ENCODE measurements around the gene PDE11A. TPM values are rescaled to one million over a fixed set of nuclear protein-coding genes. Genes with fewer than 3 reads are reported as not detected.

PDE11A gene
- total RNA-seq, 2 experiments from 2014 or later: not detected

DNA sequence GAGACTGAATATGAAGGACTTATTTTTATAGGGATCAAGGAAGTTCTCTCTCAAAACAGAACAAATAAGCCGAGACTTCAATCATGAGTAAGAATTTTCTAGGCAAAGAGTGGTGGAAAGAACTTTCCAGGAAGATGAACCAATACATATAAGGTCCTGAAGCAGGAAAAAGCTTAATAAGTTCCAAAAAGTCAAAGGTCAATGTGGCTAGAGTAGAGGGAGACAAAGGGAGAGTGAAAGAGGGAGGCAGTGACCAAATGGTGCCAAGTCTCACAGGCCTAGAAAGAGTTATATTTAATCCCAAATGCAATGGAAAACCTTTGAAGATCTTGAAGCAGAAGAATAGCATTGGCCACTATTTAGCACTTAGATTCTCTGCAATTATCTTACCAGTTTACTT is 56.0 kb downstream of the PDE11A start:
- Mint-ChIP-seq H3K36me3 (ENCODE audit: low read depth) (no peaks in the 10 kb centered on the region), H3K9me3 (no peaks in the 10 kb centered on the region), H3K4me3 (no peak overlapping the region), H3K27me3 (peaks cover 5% of the 10 kb centered on the region), H3K4me1 (ENCODE audit: low read depth) (no peaks in the 10 kb centered on the region), H3K27ac (no peak overlapping the region)
- intact Hi-C loops (cut with micrococcal nuclease): no loop called here
- TF ChIP-seq, protein P1, sequence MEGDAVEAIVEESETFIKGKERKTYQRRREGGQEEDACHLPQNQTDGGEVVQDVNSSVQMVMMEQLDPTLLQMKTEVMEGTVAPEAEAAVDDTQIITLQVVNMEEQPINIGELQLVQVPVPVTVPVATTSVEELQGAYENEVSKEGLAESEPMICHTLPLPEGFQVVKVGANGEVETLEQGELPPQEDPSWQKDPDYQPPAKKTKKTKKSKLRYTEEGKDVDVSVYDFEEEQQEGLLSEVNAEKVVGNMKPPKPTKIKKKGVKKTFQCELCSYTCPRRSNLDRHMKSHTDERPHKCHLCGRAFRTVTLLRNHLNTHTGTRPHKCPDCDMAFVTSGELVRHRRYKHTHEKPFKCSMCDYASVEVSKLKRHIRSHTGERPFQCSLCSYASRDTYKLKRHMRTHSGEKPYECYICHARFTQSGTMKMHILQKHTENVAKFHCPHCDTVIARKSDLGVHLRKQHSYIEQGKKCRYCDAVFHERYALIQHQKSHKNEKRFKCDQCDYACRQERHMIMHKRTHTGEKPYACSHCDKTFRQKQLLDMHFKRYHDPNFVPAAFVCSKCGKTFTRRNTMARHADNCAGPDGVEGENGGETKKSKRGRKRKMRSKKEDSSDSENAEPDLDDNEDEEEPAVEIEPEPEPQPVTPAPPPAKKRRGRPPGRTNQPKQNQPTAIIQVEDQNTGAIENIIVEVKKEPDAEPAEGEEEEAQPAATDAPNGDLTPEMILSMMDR (IDR thresholded peaks at IDR 0.05): no peak
- no peak for DNase-seq
- no peak for ATAC-seq
- CTCF ChIA-PET: no interaction called here
- POLR2A ChIA-PET: no interaction called here

DNA sequence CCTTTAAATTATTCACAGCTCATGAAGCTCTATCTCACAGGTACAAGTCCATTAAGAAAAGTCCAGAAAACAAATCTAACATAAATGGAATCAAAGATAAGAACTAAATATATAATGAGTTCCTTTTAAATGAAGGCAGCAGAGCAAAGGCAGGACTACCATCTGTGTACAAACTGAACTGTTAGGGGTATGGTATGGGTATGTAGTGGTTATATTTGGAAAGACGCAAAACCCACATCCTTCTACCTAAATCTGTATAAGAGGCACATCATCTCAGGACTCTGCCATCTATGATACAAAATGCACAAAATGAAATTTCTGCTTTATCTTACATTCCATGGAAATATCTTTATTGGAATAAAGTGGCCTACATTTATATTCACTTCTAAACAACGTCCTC is 59.9 kb downstream of the PDE11A start:
- Mint-ChIP-seq H3K27ac (no peak overlapping the region), H3K4me3 (no peak overlapping the region), H3K4me1 (ENCODE audit: low read depth) (no peaks in the 10 kb centered on the region), H3K27me3 (peaks cover 4% of the 10 kb centered on the region), H3K36me3 (ENCODE audit: low read depth) (no peaks in the 10 kb centered on the region), H3K9me3 (no peaks in the 10 kb centered on the region)
- DNase-seq: no peak
- CTCF ChIA-PET: no interaction called here
- no peak for ATAC-seq
- intact Hi-C loops (cut with micrococcal nuclease): no loop called here
- POLR2A ChIA-PET: no interaction called here
- TF ChIP-seq, protein P1 (IDR thresholded peaks at IDR 0.05): no peak

DNA sequence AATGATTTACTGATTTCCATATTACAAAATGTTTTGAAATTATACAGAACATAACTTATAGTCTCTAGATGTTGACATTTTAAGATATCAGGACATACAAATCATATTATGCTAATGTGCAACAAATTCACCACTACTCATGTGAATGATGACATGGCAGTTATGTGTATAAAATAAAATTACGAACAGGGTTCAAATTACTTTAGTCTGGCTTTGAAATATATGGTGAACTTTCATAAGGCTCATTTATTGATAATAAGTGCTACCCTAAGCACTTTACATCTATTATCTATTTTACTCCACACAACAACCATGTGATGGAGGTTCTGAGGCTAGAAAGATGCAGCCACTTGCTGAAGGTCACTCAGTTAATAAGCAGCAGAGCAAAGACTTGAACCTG is 62.8 kb downstream of the PDE11A start:
- Mint-ChIP-seq H3K27ac (no peak overlapping the region), H3K4me1 (ENCODE audit: low read depth) (no peaks in the 10 kb centered on the region), H3K4me3 (no peak overlapping the region), H3K36me3 (ENCODE audit: low read depth) (no peaks in the 10 kb centered on the region), H3K9me3 (no peaks in the 10 kb centered on the region), H3K27me3 (peaks cover 4% of the 10 kb centered on the region)
- ChIA-PET POLR2A (no interaction called here), CTCF (interaction anchor here (1.5 kb wide), 1 partner anchor 26 kb away, joined by 4 read pairs; no protein-coding TSS in a partner anchor)
- no peak for DNase-seq
- TF ChIP-seq, protein P1 (IDR thresholded peaks at IDR 0.05): no peak
- ATAC-seq: no peak
- intact Hi-C loops (cut with micrococcal nuclease): no loop called here

DNA sequence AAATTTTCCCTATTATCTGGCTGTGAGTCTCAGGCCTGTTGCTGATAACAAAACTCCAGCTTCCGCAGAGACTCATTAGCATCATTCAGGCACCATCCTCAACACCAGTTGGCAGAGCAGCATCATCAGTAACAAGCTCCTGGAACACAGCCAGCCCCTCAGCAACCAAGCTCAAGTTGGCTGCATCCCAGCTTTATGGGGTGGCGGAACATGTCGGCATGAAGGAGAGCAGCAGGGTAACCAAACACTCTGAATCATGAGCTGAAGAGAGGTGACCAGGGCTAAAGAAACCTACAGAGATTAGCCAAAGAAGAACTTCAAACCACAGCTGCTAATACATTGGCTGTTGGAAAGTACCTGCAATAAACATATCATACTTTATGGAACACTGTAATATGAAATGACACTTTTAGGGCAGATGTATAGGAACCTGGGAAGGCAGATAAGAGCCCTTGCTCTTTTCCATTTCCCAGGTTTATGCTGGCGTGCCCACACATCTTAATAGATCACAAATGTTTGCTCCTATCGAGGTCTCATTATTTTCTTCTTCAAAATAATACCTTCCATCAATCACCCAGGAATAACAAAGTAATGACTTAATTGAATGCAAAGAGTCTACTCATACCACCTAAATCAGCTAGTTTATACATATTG is 63.8 kb downstream of the PDE11A start:
- ChIA-PET CTCF (interaction anchor here (1.5 kb wide), 1 partner anchor 25 kb away, joined by 4 read pairs; no protein-coding TSS in a partner anchor), POLR2A (no interaction called here)
- DNase-seq: no peak
- H3K4me3 Mint-ChIP-seq: no peak overlapping the region
- ATAC-seq: no peak
- H3K27ac Mint-ChIP-seq: no peak overlapping the region
- H3K36me3 Mint-ChIP-seq (ENCODE audit: low read depth): no peaks in the 10 kb centered on the region
- H3K27me3 Mint-ChIP-seq: peaks cover 6% of the 10 kb centered on the region
- intact Hi-C loops (cut with micrococcal nuclease): no loop called here
- no peaks in the 10 kb centered on the region for H3K4me1 Mint-ChIP-seq (ENCODE audit: low read depth)
- TF ChIP-seq, protein P1 (IDR thresholded peaks at IDR 0.05): no peak
- H3K9me3 Mint-ChIP-seq: no peaks in the 10 kb centered on the region

DNA sequence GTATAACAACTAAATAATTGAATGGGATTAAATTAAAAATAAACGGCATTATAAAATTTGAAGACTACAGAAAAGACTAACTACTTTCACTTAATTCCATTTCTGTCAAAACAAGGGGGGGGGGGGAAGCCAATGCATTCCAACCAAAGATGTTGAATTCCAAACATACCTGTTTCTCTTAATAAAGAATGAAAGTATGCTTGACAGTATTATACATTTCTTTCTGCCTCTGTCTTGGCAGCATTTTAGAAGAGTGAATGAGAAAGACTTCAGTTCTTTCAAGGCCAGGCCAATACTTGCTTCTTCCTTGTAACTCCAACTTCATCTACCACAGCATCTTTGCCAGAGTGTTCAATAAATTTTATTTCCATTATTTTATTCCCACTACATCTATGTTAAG is 65.9 kb downstream of the PDE11A start:
- Mint-ChIP-seq H3K9me3 (no peaks in the 10 kb centered on the region), H3K27me3 (peaks cover 13% of the 10 kb centered on the region), H3K27ac (no peak overlapping the region), H3K4me3 (no peak overlapping the region), H3K4me1 (ENCODE audit: low read depth) (no peaks in the 10 kb centered on the region), H3K36me3 (ENCODE audit: low read depth) (no peaks in the 10 kb centered on the region)
- ATAC-seq: no peak
- intact Hi-C loops (cut with micrococcal nuclease): no loop called here
- POLR2A ChIA-PET: no interaction called here
- CTCF ChIA-PET: no interaction called here
- TF ChIP-seq, protein P1 (IDR thresholded peaks at IDR 0.05): no peak
- no peak for DNase-seq
